MM.1S (cell line): ENCODE data around the gene ZNF548.

Experiments used
- DNase-seq: peaks from one replicate; pipeline ENCODE4 v3.0.0-alpha.2; 2015
- H2AFZ ChIP-seq: fragments of 300-600 bp; sonication (generic); 2 replicates; pipeline ENCODE4 v1.6.0; 2016; ENCODE audit warnings: antibody characterized with exemption, low read length
- H3F3A ChIP-seq: fragments of 300-600 bp; sonication (generic); 2 replicates; pipeline ENCODE4 v1.6.1; 2016; ENCODE audit warnings: mild to moderate bottlenecking, antibody characterized with exemption, low read length, moderate library complexity, mixed read lengths; ENCODE audit not compliant: insufficient read depth
- H3K27ac ChIP-seq: fragments of 300-600 bp; sonication (generic); 2 replicates; pipeline ENCODE4 v1.5.1; 2016; ENCODE audit warnings: mild to moderate bottlenecking, low read length
- H3K27me3 ChIP-seq: fragments of 300-600 bp; sonication (generic); replicated peaks from 2 replicates; pipeline ENCODE4 v1.6.0; 2016; ENCODE audit warnings: low read length; ENCODE audit not compliant: insufficient read depth
- H3K36me3 ChIP-seq: fragments of 300-600 bp; sonication (generic); replicated peaks from 2 replicates; pipeline ENCODE4 v1.6.1; 2016; ENCODE audit warnings: mild to moderate bottlenecking, low read length, mixed read lengths; ENCODE audit not compliant: insufficient read depth
- H3K4me1 ChIP-seq: fragments of 300-600 bp; sonication (generic); 2 replicates; pipeline ENCODE4 v1.6.1; 2016; ENCODE audit warnings: low read length, mixed read lengths
- H3K4me2 ChIP-seq: fragments of 300-600 bp; sonication (generic); 2 replicates; pipeline ENCODE4 v1.6.0; 2016; ENCODE audit warnings: low read depth, low read length
- H3K4me3 ChIP-seq: fragments of 300-600 bp; sonication (generic); 2 replicates; pipeline ENCODE4 v1.5.1; 2016; ENCODE audit warnings: low read length, mixed read lengths
- H3K79me2 ChIP-seq: fragments of 300-600 bp; sonication (generic); 2 replicates; pipeline ENCODE4 v1.6.1; 2016; ENCODE audit warnings: mixed run types, low read length, mixed read lengths
- H3K9ac ChIP-seq: fragments of 300-600 bp; sonication (generic); 2 replicates; pipeline ENCODE4 v1.6.1; 2016; ENCODE audit warnings: low read length, mixed read lengths
- H3K9me2 ChIP-seq: fragments of 300-600 bp; sonication (generic); replicated peaks from 2 replicates; pipeline ENCODE4 v1.6.1; 2016; ENCODE audit warnings: mild to moderate bottlenecking, low read length, mixed read lengths; ENCODE audit not compliant: insufficient read depth
- H3K9me3 ChIP-seq: fragments of 300-600 bp; sonication (generic); replicated peaks from 2 replicates; pipeline ENCODE4 v1.6.1; 2016; ENCODE audit warnings: mild to moderate bottlenecking, low read length, mixed read lengths; ENCODE audit not compliant: insufficient read depth
- H4K20me1 ChIP-seq: fragments of 300-600 bp; sonication (generic); 2 replicates; pipeline ENCODE4 v1.6.1; 2016; ENCODE audit warnings: mild to moderate bottlenecking, low read length, moderate library complexity, mixed read lengths; ENCODE audit not compliant: insufficient read depth
- EZH2 ChIP-seq: fragments of 300-600 bp; sonication (generic); optimal IDR thresholded peaks from 2 replicates; pipeline ENCODE3; 2017; ENCODE audit warnings: low read depth, mild to moderate bottlenecking, antibody characterized with exemption, low read length, mixed read lengths
- EZH2phosphoT487 ChIP-seq: fragments of 300-600 bp; sonication (generic); IDR thresholded peaks from 2 replicates; pipeline ENCODE4 v1.6.1; 2018; ENCODE audit warnings: antibody characterized with exemption, low read length
- TF ChIP-seq, protein P1 (sequence below): fragments of 300-600 bp; sonication (generic); IDR thresholded peaks from 2 replicates; pipeline ENCODE4 v1.5.1; 2016; ENCODE audit warnings: antibody characterized with exemption, low read length, mixed read lengths

Gene ZNF548

DNA sequence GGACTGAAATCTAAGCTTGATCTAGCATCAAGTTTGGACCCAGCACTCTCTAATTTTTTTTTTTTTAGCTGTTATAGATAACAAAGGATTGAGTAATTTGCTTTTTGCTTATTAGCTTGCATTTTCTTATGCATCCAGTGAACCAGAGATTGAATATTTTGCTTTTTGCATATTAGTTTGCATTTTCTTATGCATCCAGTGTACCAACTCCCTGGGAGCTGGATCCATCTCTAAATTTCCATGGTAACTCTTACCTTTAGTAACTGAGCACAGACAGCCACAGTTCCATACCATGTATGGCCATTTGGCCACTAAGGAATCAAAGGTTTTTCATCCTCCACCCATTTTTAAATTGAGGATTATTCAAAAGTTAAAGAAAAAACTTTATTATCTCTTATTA, 8.7 kb upstream of the ZNF548 start:
- Histone ChIP-seq H2AFZ (no peak overlapping the region), H3K9me2 (no peaks in the 10 kb centered on the region), H3K79me2 (no peaks in the 10 kb centered on the region), H3K4me2 (no peak overlapping the region), H3K4me1 (no peaks in the 10 kb centered on the region), H3K27me3 (no peaks in the 10 kb centered on the region), H3K36me3 (no peaks in the 10 kb centered on the region), H4K20me1 (no peaks in the 10 kb centered on the region), H3K27ac (no peak overlapping the region), H3K9me3 (no peaks in the 10 kb centered on the region), H3K9ac (no peak overlapping the region), H3F3A (no peaks in the 10 kb centered on the region), H3K4me3 (no peak overlapping the region)
- TF ChIP-seq EZH2 (no peak), EZH2phosphoT487 (no peak)
- TF ChIP-seq, protein P1, sequence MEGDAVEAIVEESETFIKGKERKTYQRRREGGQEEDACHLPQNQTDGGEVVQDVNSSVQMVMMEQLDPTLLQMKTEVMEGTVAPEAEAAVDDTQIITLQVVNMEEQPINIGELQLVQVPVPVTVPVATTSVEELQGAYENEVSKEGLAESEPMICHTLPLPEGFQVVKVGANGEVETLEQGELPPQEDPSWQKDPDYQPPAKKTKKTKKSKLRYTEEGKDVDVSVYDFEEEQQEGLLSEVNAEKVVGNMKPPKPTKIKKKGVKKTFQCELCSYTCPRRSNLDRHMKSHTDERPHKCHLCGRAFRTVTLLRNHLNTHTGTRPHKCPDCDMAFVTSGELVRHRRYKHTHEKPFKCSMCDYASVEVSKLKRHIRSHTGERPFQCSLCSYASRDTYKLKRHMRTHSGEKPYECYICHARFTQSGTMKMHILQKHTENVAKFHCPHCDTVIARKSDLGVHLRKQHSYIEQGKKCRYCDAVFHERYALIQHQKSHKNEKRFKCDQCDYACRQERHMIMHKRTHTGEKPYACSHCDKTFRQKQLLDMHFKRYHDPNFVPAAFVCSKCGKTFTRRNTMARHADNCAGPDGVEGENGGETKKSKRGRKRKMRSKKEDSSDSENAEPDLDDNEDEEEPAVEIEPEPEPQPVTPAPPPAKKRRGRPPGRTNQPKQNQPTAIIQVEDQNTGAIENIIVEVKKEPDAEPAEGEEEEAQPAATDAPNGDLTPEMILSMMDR, result no peak
- DNase-seq, result no peak

DNA sequence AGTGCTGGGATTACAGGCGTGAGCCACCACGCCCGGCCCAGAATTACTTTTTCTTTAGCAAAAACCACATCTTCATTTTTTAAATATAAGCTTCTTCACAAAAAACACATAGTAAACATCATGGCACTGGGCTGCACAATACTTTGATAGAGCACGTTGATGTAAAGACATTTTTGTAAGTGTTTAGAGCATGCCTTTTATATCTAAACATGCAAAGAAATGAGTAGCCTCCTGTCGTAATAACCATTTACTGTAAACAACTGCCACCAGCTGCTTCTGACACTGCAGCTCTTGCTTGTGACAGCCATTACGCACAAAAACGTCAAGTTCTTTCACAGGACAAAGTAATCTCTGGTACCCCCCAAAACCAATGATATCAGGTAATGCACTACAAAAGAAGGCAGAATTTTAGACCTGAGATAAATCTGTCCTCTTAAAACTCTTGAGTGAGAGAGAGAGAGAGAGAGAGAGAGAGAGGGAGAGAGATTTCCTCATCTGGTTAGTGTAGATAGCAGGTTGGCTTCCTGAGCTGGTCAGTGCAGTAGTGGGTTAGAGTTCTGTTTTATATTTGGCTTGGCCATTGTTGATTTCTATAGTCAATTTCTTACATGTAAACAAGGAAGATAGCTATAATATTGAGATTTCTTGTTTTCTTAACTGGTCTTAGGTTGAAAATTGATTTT, 6.7 kb upstream of the ZNF548 start:
- H3K27me3 ChIP-seq, result no peaks in the 10 kb centered on the region
- H3K79me2 ChIP-seq, result no peaks in the 10 kb centered on the region
- H3K9me3 ChIP-seq, result no peaks in the 10 kb centered on the region
- H3F3A ChIP-seq, result no peaks in the 10 kb centered on the region
- H3K4me3 ChIP-seq, result no peak overlapping the region
- H3K27ac ChIP-seq, result no peak overlapping the region
- no peak for DNase-seq
- H3K9ac ChIP-seq, result no peak overlapping the region
- H3K9me2 ChIP-seq, result no peaks in the 10 kb centered on the region
- TF ChIP-seq EZH2phosphoT487 (no peak), EZH2 (no peak)
- TF ChIP-seq, protein P1, result no peak
- H3K4me2 ChIP-seq, result no peak overlapping the region
- H3K36me3 ChIP-seq, result no peaks in the 10 kb centered on the region
- H3K4me1 ChIP-seq, result no peaks in the 10 kb centered on the region
- no peak overlapping the region for H2AFZ ChIP-seq
- no peaks in the 10 kb centered on the region for H4K20me1 ChIP-seq

DNA sequence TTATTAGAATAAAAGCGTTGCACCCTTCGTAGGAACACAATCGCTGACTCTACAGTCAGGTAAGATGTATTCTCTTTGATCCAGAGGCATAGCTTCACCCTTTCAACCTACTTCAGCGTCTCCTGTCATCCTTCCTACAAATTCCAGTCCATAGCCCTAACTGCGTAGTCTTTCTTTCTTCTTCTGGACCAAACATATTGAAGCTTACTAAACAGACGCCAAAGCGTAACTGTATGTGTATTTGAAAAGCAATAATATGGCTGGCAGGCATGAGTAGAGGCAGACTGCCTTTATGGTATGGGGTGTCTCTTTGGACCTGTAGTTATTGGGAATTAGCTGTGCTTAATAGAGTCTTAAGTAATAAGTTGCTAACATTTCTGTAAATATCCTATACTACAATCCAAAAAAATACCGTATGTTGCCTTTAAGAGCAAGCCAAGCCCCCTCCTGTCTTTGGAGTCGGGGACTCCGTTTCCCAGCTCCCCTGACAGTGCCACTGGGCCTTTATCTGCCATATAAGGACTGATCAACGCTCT, 392 bp upstream of the ZNF548 start:
- H3K27ac ChIP-seq, result no peak overlapping the region
- no peak for DNase-seq
- no peaks in the 10 kb centered on the region for H3K9me3 ChIP-seq
- no peak overlapping the region; the same call in 1 of the 2 replicates for H3K9ac ChIP-seq
- no peaks in the 10 kb centered on the region for H4K20me1 ChIP-seq
- H3K4me3 ChIP-seq, result peak overlapping the region; percentile 77
- H3K27me3 ChIP-seq, result no peaks in the 10 kb centered on the region
- H3K36me3 ChIP-seq, result no peaks in the 10 kb centered on the region
- peaks cover 40% of the 10 kb centered on the region for H3K79me2 ChIP-seq
- TF ChIP-seq EZH2 (no peak), EZH2phosphoT487 (no peak)
- TF ChIP-seq, protein P1, result no peak
- H3K9me2 ChIP-seq, result no peaks in the 10 kb centered on the region
- H3K4me2 ChIP-seq, result peak overlapping the region; percentile 64
- peaks cover 18% of the 10 kb centered on the region for H3K4me1 ChIP-seq
- peaks cover 5% of the 10 kb centered on the region; the same call in 1 of the 2 replicates for H3F3A ChIP-seq
- H2AFZ ChIP-seq, result peak overlapping the region; percentile 95
